ENCODE results near the gene SLC38A8. TPM values are rescaled to one million over a fixed set of nuclear protein-coding genes. Genes with fewer than 3 reads are reported as not detected.

Gene SLC38A8
- total RNA-seq, 4 donors from 2014 or later: not detected

- Histone ChIP-seq H3K36me3 (peaks cover 0 to 36% of the 10 kb centered on the region in 2 donors), H3K27ac (no peak overlapping the region), H3K4me1 (peaks cover 0 to 12% (median 0%) of the 10 kb centered on the region in 3 donors), H3K27me3 (peaks cover 21% of the 10 kb centered on the region), H3K4me3 (peak overlapping the region in 1 of 2 donors; percentile 50), H3K9me3 (no peaks in the 10 kb centered on the region)
- WGBS, 2 donors (ENCODE audit: low coverage in 1 of 2): no CpG with 5 or more reads among the region's 87 CpGs
- ATAC-seq: peak; percentile 28
- TF ChIP-seq POLR2A (IDR thresholded peaks at IDR 0.05): no peak
- TF ChIP-seq, protein P1, sequence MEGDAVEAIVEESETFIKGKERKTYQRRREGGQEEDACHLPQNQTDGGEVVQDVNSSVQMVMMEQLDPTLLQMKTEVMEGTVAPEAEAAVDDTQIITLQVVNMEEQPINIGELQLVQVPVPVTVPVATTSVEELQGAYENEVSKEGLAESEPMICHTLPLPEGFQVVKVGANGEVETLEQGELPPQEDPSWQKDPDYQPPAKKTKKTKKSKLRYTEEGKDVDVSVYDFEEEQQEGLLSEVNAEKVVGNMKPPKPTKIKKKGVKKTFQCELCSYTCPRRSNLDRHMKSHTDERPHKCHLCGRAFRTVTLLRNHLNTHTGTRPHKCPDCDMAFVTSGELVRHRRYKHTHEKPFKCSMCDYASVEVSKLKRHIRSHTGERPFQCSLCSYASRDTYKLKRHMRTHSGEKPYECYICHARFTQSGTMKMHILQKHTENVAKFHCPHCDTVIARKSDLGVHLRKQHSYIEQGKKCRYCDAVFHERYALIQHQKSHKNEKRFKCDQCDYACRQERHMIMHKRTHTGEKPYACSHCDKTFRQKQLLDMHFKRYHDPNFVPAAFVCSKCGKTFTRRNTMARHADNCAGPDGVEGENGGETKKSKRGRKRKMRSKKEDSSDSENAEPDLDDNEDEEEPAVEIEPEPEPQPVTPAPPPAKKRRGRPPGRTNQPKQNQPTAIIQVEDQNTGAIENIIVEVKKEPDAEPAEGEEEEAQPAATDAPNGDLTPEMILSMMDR (IDR thresholded peaks at IDR 0.05): no peak
- TF ChIP-seq EP300 (IDR thresholded peaks at IDR 0.05): no peak
- no peak for TF ChIP-seq POLR2AphosphoS5 (IDR thresholded peaks at IDR 0.05)
Measured at GRCh38 chr16:83968306-83968851, 74.2 kb downstream of the SLC38A8 start.

DNA sequence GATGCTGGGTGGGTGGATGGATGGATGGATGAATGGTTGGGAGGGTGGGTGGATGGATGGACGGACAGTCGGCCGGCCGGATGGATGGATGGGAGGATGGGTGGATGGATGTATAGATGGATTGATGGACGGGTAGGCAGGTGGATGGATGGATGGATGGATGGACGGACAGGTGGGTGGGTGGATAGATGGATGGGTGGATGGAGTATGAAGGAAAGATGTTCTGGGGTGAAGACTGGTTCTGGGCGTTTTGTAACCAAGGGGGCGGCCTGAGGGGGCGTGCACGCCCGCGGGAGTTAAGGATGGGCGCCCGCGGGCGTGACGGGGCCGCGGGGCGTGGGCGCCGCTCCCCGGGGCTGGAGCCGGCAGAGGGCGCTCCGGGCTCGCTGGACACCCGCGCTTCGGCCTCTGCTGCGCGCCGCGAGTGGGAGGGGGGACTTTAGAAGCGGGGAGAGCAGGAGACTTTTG lies 74.7 kb downstream of the SLC38A8 start, which contains the start of gene NECAB2:
TSS of gene NECAB2 (plus strand) at position 407 of the 468 bp plus-strand sequence. CDS start 405 bp downstream, outside the sequence.
- peaks cover 0 to 12% (median 0%) of the 10 kb centered on the region in 3 donors for H3K4me1 ChIP-seq
- WGBS, 2 donors (ENCODE audit: low coverage in 1 of 2): 24 to 26% methylated on average over 10 to 12 of the region's 35 CpGs

GRCh38 chr16:83967091-83967490 lies 75.5 kb downstream of the SLC38A8 start:
- peaks cover 21% of the 10 kb centered on the region for H3K27me3 ChIP-seq
- no peaks in the 10 kb centered on the region for H3K9me3 ChIP-seq
- no CpG with 5 or more reads among the region's 2 CpGs for WGBS, 2 donors (ENCODE audit: low coverage in 1 of 2)
- no peak overlapping the region for H3K27ac ChIP-seq
- H3K4me3 ChIP-seq: no peak overlapping the region
- ATAC-seq: no peak
- H3K36me3 ChIP-seq: peaks cover 0 to 49% of the 10 kb centered on the region in 2 donors
- peaks cover 0 to 12% (median 0%) of the 10 kb centered on the region in 3 donors for H3K4me1 ChIP-seq
- TF ChIP-seq POLR2AphosphoS5 (IDR thresholded peaks at IDR 0.05): no peak

More for the DNA sequence above, 74.7 kb downstream of the SLC38A8 start, which contains the start of gene NECAB2:
- Histone ChIP-seq H3K4me3 (peak within 1 kb of the TSS in 1 of 2 donors; percentile 50), H3K27ac (no peak within 1 kb of the TSS), H3K9me3 (no peaks in the 10 kb centered on the region), H3K27me3 (peaks cover 21% of the 10 kb centered on the region), H3K36me3 (peaks cover 0 to 41% of the 10 kb centered on the region in 2 donors)
- no peak for TF ChIP-seq POLR2AphosphoS5 (IDR thresholded peaks at IDR 0.05)
- TF ChIP-seq EP300 (IDR thresholded peaks at IDR 0.05): no peak
- TF ChIP-seq, protein P1 (IDR thresholded peaks at IDR 0.05): peak in 3 of 4 experiments; percentile 41 to 84 (median 72)
- no peak for TF ChIP-seq POLR2A (IDR thresholded peaks at IDR 0.05)
- peak; percentile 53 for ATAC-seq

DNA sequence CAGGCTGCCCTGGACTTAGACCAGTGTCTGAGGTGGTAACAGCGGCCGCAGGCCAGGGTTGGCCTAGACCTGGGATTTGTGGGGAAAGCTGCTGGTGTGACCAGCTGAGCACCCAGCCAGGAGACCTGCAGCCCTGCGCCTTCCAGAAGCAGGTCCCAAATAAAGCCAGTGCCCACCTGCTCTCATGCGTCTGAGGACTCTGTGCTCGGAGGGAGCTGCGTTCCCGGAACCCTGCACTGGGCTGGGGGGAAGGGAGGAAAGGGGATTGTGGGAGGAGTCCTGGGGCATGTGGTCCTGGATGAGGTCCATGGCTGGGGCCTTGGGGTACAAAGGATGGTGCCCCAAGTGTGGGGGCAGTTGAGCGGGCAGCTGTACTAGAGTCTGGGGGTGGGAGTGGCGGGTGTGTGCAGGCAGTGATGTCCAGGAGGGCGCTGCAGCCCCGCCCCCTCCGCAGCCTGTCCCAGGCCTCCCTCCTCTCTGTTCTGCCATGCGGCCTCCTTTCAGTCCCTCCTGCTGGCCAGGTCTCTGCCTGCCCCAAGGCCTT lies 76.4 kb downstream of the SLC38A8 start:
- 90 to 100% methylated on average over 2 of the region's 13 CpGs for WGBS, 2 donors (ENCODE audit: low coverage in 1 of 2)
- H3K9me3 ChIP-seq: no peaks in the 10 kb centered on the region
- TF ChIP-seq, protein P1 (IDR thresholded peaks at IDR 0.05): no peak
- TF ChIP-seq POLR2AphosphoS5 (IDR thresholded peaks at IDR 0.05) (no peak), POLR2A (IDR thresholded peaks at IDR 0.05) (no peak), EP300 (IDR thresholded peaks at IDR 0.05) (no peak)
- H3K27me3 ChIP-seq: peaks cover 21% of the 10 kb centered on the region
- ATAC-seq: no peak
- H3K4me3 ChIP-seq: no peak overlapping the region
- no peak overlapping the region for H3K27ac ChIP-seq
- peaks cover 0 to 12% (median 0%) of the 10 kb centered on the region in 3 donors for H3K4me1 ChIP-seq
- H3K36me3 ChIP-seq: peaks cover 0 to 58% of the 10 kb centered on the region in 2 donors

DNA sequence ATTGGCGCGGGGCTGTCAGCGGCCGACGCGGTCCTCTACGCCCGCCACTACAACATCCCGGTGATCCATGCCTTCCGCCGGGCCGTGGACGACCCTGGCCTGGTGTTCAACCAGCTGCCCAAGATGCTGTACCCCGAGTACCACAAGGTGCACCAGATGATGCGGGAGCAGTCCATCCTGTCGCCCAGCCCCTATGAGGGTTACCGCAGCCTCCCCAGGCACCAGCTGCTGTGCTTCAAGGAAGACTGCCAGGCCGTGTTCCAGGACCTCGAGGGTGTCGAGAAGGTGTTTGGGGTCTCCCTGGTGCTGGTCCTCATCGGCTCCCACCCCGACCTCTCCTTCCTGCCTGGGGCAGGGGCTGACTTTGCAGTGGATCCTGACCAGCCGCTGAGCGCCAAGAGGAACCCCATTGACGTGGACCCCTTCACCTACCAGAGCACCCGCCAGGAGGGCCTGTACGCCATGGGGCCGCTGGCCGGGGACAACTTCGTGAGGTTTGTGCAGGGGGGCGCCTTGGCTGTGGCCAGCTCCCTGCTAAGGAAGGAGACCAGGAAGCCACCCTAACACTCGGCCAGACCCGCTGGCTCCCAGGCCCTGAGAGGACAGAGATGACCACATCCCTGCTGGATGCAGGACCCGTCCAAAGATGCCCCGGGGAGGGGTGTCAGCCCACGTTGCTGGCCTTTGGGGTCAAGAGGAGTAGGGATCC lies 77.0 kb downstream of the SLC38A8 start:
- no peak for ATAC-seq
- Histone ChIP-seq H3K36me3 (peaks cover 0 to 64% of the 10 kb centered on the region in 2 donors), H3K27me3 (peaks cover 21% of the 10 kb centered on the region), H3K4me3 (no peak overlapping the region), H3K9me3 (no peaks in the 10 kb centered on the region), H3K27ac (no peak overlapping the region), H3K4me1 (peaks cover 0 to 12% (median 0%) of the 10 kb centered on the region in 3 donors)
- no peak for TF ChIP-seq EP300 (IDR thresholded peaks at IDR 0.05)
- TF ChIP-seq POLR2AphosphoS5 (IDR thresholded peaks at IDR 0.05): no peak
- no peak for TF ChIP-seq POLR2A (IDR thresholded peaks at IDR 0.05)
- TF ChIP-seq, protein P1 (IDR thresholded peaks at IDR 0.05): no peak
- no CpG with 5 or more reads among the region's 36 CpGs for WGBS, 2 donors (ENCODE audit: low coverage in 1 of 2)
